Measurements from ENCODE around the gene PLCD4.

PLCD4 gene

GRCh38 chr2:218671654-218672566 is 64.2 kb downstream of the PLCD4 start, which contains the start of the genes RNF25 and STK36:
TSS of gene RNF25 (minus strand) at chr2:218672002. CDS start at chr2:218671970, 32 bp downstream.
TSS of gene STK36 (plus strand) at chr2:218672086. CDS start at chr2:218672830, 744 bp downstream.
- DNase-seq = peak; percentile 82

DNA sequence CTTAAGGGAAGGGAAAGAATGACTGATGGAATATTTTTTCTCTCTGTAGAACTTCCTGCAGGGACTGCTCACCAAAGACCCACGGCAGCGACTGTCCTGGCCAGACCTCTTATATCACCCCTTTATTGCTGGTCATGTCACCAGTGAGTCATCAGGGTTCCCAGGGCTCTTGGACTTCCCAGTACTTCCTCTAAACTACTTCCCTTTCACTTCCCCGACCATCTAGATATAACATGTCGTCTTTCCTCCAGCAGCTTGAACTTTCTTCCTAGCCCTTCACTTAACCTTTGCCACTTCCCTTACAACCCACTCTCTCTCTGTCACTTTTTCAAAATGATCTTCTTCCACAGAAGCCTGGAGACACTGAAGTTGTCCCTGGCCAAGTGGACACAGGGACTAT is 71.4 kb downstream of the PLCD4 start:
- no peak for DNase-seq

DNA sequence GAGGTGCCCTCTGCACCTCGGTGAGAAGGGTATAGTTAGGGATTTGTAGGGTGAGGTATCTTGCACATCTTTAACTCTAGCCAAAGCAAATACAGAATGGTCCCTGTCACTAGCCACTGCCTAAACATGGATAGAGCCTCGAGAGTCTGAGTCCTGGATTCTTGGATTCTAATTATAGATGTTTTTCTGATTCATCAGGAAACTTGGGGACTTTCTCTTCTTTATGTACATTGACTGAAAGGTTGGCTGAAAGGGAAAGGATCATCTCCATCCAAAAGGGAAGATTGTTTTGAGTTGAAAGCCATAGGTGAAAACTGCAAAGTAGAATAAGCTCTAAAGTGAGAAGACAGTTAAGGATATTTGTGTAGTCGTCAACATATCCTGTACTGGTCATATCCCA is 72.4 kb downstream of the PLCD4 start:
- DNase-seq = no peak

Measured in SHP77 treated with DMSO at 0.1 percent for 48 hours (cell line).